IMR-90 (cell line): Measurements from ENCODE around the gene SATL1.

Experiments used
- BHLHE40 ChIP-seq: fragments of 150-350 bp; IDR thresholded peaks from 2 replicates; pipeline ENCODE4 v1.6.1; 2016; ENCODE audit warnings: mild to moderate bottlenecking, low read depth, low read length
- CEBPB ChIP-seq: IDR thresholded peaks from 2 replicates; pipeline ENCODE4 v1.6.1; 2012; ENCODE audit warnings: low read depth, low read length, improper control_type of control experiment
- CTCF ChIP-seq: conservative IDR thresholded peaks from 2 replicates; pipeline ENCODE4 v1.5.1; 2012; ENCODE audit warnings: mild to moderate bottlenecking, low read depth, low read length, improper control_type of control experiment
- ELK1 ChIP-seq: fragments of 150-350 bp; IDR thresholded peaks from 2 replicates; pipeline ENCODE4 v1.6.1; 2016; ENCODE audit warnings: low read depth, mild to moderate bottlenecking, low read length, moderate library complexity, borderline replicate concordance
- FOS ChIP-seq: fragments of 150-350 bp; IDR thresholded peaks from 2 replicates; pipeline ENCODE4 v1.6.1; 2016; ENCODE audit warnings: low read depth, low read length
- MAFK ChIP-seq: IDR thresholded peaks from 2 replicates; pipeline ENCODE4 v1.6.1; 2012; ENCODE audit warnings: low read depth, low read length, improper control_type of control experiment
- MAZ ChIP-seq: IDR thresholded peaks from 2 replicates; pipeline ENCODE4 v1.6.1; 2012; ENCODE audit warnings: low read depth, mild to moderate bottlenecking, low read length, improper control_type of control experiment, moderate library complexity, borderline replicate concordance
- MXI1 ChIP-seq: IDR thresholded peaks from 2 replicates; pipeline ENCODE4 v1.6.1; 2012; ENCODE audit warnings: low read depth, mild to moderate bottlenecking, low read length, moderate library complexity, borderline replicate concordance
- POLR2A ChIP-seq: IDR thresholded peaks from 2 replicates; pipeline ENCODE4 v1.6.1; 2012; ENCODE audit warnings: mild to moderate bottlenecking, low read depth, low read length
- RAD21 ChIP-seq: IDR thresholded peaks from 2 replicates; pipeline ENCODE4 v1.6.1; 2012; ENCODE audit warnings: low read length, improper control_type of control experiment
- RFX5 ChIP-seq: IDR thresholded peaks from 2 replicates; pipeline ENCODE4 v1.8.0; 2012; ENCODE audit warnings: low read depth, mild to moderate bottlenecking, low read length, moderate library complexity

- TF ChIP-seq POLR2A (no peak), BHLHE40 (no peak), CTCF (peak; percentile 53), RFX5 (no peak), CEBPB (peak; percentile 82), RAD21 (peak; percentile 51), MAFK (no peak), MXI1 (no peak), FOS (peak; percentile 38; the same call in 1 of the 2 replicates), ELK1 (no peak), MAZ (no peak)
These were observed 190.8 kb downstream of the SATL1 start for GRCh38 chrX:85052636-85053343.
